ENCODE data around the gene AMMECR1. TPM values are rescaled to one million over a fixed set of nuclear protein-coding genes. Genes with fewer than 3 reads are reported as not detected.
"Not testable (repeated sequence)": the region's sequence is repeated elsewhere in the genome, so short reads cannot be mapped to it uniquely, and the experiment has no call there.

Gene AMMECR1
- total RNA-seq, 1 experiment from 2014 or later: 12.8 TPM

GRCh38 chrX:110258552-110258951 lies 59.3 kb downstream of the AMMECR1 start:
- no peak for DNase-seq (ENCODE audit: low spot score)

GRCh38 chrX:110257889-110258288 lies 60.0 kb downstream of the AMMECR1 start:
- no peak for DNase-seq (ENCODE audit: low spot score)

DNA sequence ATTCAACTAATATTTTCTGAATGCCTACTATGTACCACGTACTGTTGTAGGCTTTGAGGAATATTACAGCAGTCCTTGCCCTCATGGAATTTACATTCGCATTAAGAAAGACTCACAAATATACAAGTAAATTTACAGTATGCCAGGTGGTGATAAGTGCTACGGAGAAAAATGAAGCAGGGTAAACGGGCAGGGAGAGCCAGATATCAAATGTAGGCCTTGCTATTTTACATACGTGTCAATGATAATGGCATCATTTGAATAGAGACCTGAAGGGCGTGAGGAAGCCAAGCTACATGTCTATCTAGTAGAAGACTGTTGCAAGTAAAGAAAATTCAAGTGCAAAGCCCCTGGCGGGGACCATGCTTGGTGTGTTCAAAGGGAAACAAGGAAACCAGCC lies 65.2 kb downstream of the AMMECR1 start:
- DNase-seq (ENCODE audit: low spot score): no peak

DNA sequence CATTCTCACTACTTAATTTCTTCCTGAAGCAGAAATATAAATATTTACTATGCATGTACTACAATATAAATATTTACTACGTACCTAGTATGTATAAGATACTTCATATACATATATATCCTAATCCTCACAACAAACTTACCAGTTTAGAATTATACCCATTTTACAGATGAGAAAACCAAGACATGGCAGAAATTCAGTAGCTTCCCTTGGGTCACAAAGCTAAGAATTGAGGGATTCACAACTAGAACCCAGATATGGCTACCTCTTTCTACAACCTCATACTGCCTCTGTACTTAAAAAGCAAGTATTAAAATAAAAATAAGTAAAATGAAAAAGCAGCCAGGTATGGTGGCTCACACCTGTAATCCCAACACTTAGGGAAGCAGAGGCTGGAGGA lies 65.9 kb downstream of the AMMECR1 start:
- DNase-seq (ENCODE audit: low spot score): no peak

GRCh38 chrX:110251526-110251925 lies 66.4 kb downstream of the AMMECR1 start:
- no peak for DNase-seq (ENCODE audit: low spot score)

- DNase-seq (ENCODE audit: low spot score): no peak
These were observed 67.0 kb downstream of the AMMECR1 start for GRCh38 chrX:110250847-110251246.

DNA sequence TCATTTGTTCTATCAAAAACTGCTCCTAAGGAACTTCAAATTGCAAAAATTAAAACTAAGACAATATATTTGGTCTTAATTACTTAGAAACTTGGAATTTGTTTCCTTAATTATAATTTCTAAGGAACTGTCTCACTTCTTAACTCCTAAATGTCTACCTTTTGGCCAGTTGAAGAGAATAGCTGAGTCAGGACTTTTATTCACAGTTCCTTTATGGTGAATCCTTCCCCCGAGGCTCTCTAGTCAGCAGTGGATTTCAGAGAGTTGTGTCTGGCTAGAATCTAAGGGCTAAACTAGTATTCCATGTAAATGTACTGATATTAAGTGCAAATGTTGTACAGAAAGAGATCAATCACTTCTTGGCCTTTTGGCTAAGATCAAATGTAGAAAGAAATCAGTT lies 69.3 kb downstream of the AMMECR1 start:
- no peak for DNase-seq (ENCODE audit: low spot score)

GRCh38 chrX:110245011-110245410 lies 72.9 kb downstream of the AMMECR1 start:
- no peak for DNase-seq (ENCODE audit: low spot score)

- DNase-seq (ENCODE audit: low spot score): no peak
These were observed 75.5 kb downstream of the AMMECR1 start for GRCh38 chrX:110242371-110242770.

GRCh38 chrX:110241816-110242215 lies 76.1 kb downstream of the AMMECR1 start:
- no peak for DNase-seq (ENCODE audit: low spot score)

DNA sequence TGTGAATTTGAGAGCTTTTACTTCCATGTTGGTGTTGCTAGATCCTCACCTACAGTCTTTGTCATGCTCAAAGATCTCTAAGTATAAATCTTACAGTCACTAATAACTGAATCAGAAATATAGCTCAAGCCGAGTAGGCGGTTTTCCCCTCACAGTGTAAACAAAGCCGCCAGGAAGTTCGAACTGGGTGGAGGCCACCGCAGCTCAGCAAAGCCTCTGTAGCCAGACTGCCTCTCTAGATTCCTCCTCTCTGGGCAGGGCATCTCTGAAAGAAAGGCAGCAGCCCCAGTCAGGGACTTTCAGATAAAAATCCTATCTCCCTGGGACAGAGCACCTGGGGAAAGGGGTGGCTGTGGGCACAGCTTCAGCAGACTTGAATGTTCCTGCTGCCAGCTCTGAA lies 79.6 kb downstream of the AMMECR1 start:
- DNase-seq (ENCODE audit: low spot score): peak; percentile 68

- not testable (repeated sequence) for DNase-seq (ENCODE audit: low spot score)
These were observed 86.4 kb downstream of the AMMECR1 start for GRCh38 chrX:110231485-110231884.

GRCh38 chrX:110229497-110230111 lies 88.3 kb downstream of the AMMECR1 start:
- DNase-seq (ENCODE audit: low spot score): peak; percentile 79

DNA sequence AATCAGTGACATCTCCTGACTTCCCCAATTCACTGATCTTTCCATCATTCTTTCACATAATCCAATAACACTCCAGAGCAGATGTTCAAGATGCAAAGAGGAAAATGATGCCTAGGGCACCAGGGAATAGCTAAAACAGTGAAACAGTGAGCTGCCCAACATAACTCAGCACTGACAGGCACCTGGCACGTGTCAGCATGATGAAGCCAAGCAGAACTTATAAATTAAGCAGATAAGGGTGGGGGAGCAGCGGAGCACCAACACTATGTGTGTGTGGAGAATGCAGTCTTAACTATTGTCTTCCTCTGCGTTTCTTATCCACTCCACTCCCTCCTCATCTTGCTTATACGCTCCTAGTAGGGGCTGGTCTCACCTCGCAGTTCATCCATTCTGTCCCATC lies 89.4 kb downstream of the AMMECR1 start:
- DNase-seq (ENCODE audit: low spot score): no peak

GRCh38 chrX:110226931-110227330 lies 91.0 kb downstream of the AMMECR1 start:
- DNase-seq (ENCODE audit: low spot score): no peak

DNA sequence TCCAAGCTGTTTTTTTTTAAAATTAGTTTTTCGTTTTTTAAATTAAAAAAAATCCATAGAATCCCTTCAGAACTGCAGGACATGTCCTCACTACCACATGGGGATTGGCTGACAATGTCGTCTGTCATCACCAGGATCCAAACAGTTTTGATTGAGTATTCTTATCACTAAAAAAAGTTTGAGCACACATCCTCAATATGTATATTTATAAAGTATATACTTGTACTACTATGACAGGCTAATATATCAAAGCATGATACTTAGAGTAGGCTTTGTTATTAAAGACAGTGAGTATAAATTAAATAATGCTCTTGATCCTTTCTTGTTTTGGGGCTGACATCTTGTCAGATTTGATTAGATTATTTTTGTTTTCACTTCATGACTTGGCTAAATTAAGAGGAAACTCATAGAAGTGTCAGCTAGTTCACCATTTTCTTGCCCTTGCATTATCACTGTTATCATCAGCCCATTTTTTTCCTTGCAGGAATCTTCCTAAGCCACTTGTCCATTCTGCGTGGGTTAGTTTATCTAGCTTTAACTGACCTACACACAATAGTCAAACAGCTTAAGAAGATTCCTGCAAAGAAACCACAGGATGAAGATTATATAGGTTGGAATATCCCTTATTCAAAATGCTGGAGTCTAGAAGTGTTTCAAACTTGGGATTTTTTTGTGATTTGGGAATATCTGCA lies 92.8 kb downstream of the AMMECR1 start:
- DNase-seq (ENCODE audit: low spot score): no peak

DNA sequence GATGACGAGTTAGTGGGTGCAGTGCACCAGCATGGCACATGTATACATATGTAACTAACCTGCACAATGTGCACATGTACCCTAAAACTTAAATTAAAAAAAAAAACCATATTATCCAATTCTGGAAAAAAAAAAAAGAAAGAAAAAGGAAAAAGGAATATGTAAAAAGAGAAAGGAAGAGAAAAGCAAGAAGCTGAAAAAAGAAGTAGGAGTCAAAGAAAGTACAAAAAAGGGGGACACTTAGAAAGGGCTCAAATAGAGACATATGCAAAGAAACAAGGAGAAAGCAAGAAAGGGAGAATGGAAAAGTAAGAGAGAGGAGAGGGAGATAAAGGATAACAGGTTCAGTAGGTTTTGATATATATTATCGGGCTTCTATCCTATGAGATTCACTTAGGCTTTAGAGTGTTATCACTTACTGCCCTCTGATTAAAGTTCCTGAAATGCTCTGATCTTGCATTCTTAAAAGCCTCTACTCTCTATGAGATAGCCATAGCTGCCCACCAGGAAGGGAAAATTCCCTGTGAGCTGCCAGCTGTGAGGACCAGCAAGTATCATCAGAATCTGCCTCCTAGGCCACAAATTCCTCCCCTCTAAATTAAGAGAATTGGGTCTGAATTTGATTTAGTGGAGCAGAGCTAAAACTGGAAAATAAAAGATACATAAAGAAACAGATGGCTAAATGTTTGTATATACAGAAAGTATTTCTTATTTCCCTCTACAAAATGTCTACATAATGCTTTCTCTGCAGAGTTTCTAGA lies 95.2 kb downstream of the AMMECR1 start:
- no peak for DNase-seq (ENCODE audit: low spot score)

GRCh38 chrX:110219920-110220319 lies 98.0 kb downstream of the AMMECR1 start:
- no peak for DNase-seq (ENCODE audit: low spot score)

DNA sequence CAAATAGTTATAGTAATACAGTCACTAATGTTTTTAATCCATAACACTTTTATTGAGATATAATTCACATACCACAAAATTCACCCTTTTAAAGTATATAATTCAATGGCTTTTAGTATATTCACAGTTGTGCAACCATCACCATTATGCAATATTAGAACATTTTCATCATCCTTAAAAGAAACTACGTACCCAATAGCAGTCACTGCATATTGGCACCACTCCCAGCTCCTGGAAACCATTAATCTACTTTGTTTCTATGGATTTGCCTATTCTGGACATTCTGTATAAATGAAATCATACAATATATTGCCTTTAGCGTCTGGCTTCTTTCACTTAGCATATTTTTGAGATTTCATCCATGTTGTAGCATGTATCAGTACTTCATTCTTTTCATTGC lies 99.3 kb downstream of the AMMECR1 start:
- no peak for DNase-seq (ENCODE audit: low spot score)

DNA sequence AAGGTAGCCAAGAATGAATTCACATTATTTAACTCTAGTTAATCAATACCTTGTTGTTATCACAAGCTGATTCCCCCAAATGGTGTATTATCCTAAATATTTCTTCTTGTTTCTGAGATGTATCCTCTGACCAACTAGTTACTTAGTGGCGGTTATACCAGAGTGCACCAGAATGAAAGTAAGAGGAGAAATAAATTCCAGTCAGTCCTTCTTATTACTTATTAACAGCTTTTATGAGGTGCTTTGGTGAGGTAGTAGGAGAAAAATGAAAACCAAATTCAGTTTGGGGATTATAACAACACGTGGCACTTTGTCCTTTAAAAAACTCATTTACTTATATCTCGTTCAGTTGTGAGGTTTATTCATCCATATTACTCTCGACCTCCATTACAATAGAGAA lies 101.9 kb downstream of the AMMECR1 start:
- DNase-seq (ENCODE audit: low spot score): peak; percentile 47

GRCh38 chrX:110215411-110215810 lies 102.5 kb downstream of the AMMECR1 start:
- DNase-seq (ENCODE audit: low spot score): no peak

DNA sequence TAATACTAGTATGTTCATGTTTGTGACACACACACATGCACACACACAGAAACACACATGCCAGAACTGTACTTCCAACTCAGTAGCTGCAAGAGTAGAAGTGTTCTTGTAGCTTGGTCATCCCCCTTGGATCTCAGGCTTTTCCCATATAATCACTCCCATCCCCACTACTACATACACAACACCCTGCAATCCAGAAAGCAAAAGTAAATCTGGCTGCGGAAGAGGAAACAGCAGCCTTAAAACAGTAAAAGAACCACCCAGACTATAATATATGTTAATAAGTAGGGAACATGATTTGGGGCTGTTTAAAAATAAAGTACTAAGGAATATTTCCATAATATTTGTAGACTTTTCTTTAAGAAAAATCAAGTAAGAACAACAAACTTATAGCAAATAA lies 103.2 kb downstream of the AMMECR1 start:
- no peak for DNase-seq (ENCODE audit: low spot score)

GRCh38 chrX:110213183-110213582 lies 104.7 kb downstream of the AMMECR1 start:
- DNase-seq (ENCODE audit: low spot score): no peak

Data from HT-29 (cell line).